Adrenal gland (tissue), 12 donors: ENCODE results near the gene UBE2K. TPM values are rescaled to one million over a fixed set of nuclear protein-coding genes. Genes with fewer than 3 reads are reported as not detected.

Source experiments
- DNase-seq, 7 donors: peaks; one replicate each; pipeline ENCODE4 v3.0.0-alpha.2; 2019 to 2020
- H3K27ac ChIP-seq, 5 donors: fragments of 200-600 bp; sonication (generic) in 4 of 5; 1 replicate in 3 of 5; 2 replicates in 2 of 5; pipeline versions ENCODE4 v1.5.1 to v1.8.0; 2016 to 2020; ENCODE audit warnings: mild to moderate bottlenecking in 1 of 5
- H3K27me3 ChIP-seq: fragments of 200-600 bp; 2 replicates; pipeline ENCODE4 v1.8.0; 2021
- H3K36me3 ChIP-seq, 2 donors: fragments of 200-600 bp; replicated peaks in 1 of 2; 1 replicate in 1 of 2; 2 replicates in 1 of 2; pipeline versions ENCODE4 v1.5.1 to v1.8.0; 2018 to 2022
- H3K4me1 ChIP-seq, 2 donors: fragments of 200-600 bp; replicated peaks in 1 of 2; 1 replicate in 1 of 2; 2 replicates in 1 of 2; pipeline versions ENCODE4 v1.5.1 to v1.8.0; 2018 to 2021
- H3K4me3 ChIP-seq, 4 donors: fragments of 200-600 bp; sonication (generic) in 3 of 4; one replicate each; pipeline ENCODE4 v1.5.1; 2016 to 2018
- H3K9me3 ChIP-seq, 3 donors: fragments of 200-600 bp; sonication (generic) in 1 of 3; replicated peaks in 1 of 3; 1 replicate in 2 of 3; 2 replicates in 1 of 3; pipeline versions ENCODE4 v1.5.1 to v1.8.0; 2016 to 2021
- CTCF ChIP-seq, 6 experiments: fragments of 450-650 bp in 4 of 6; fragments of 200-600 bp in 2 of 6; sonication (generic) in 1 of 6; IDR thresholded peaks; 1 replicate in 5 of 6; 2 replicates in 1 of 6; pipeline versions ENCODE4 v1.5.1 to v1.8.0; 2016 to 2021; ENCODE audit warnings: antibody characterized with exemption in 6 of 6, mild to moderate bottlenecking in 2 of 6, moderate library complexity in 1 of 6
- POLR2A ChIP-seq, 2 donors: fragments of 450-650 bp; IDR thresholded peaks; one replicate each; pipeline ENCODE4 v1.6.1; 2017; ENCODE audit warnings: antibody characterized with exemption in 2 of 2, mild to moderate bottlenecking in 2 of 2, moderate library complexity in 1 of 2
- WGBS, 4 donors: extraction: QIAGEN DNeasy Blood & Tissue Kit in 2 of 4; methylation state at CpG; one replicate each; pipeline versions ENCODE4 v1.1.5 to v1.1.7; 2013 to 2017; 5-methylcytosine and 5-hydroxymethylcytosine counted together
- intact Hi-C, 2 donors: fragments of 100-400 bp; cut with DNase I; formaldehyde crosslinking; loops; one replicate each; pipeline versions ENCODE4 v1.14.1 to v1.15.0; 2022 to 2023
- polyA plus RNA-seq, 3 donors: library from polyadenylated mRNA; stranded (reverse); fragments of 200-250 nt in 2 of 3; fragments of 350-450 nt in 1 of 3; fragmentation: Illumina TruSeq in 1 of 3; extraction: RNeasy Lipid Tissue Mini Kit (QIAGEN cat#74804) in 1 of 3; gene quantifications; one replicate each; pipeline ENCODE4 v1.2.3, GENCODE V29; 2013 to 2014
- total RNA-seq, 9 donors: library from RNA; depleted of rRNA in 4 of 9; stranded (reverse); fragments of >200 nt in 4 of 9; fragments of 120-200 nt in 1 of 9; fragmentation: NEBNext Ultra II Directional in 1 of 9; extraction: Animal tissue kit (Norgen Biotek cat#: 25700) in 1 of 9; gene quantifications; one replicate each; pipeline versions ENCODE4 v1.1.0 to v1.2.4, GENCODE V29; 2013 to 2023
- donor health status: healthy with polysubstance abuse.
- donor health status: Bipolar disorder and iron deficiency.
- donor health status: DM: yes; HTN: yes; CAD: no.
- donor health status: DM: no; HTN: no; CAD: no.
- donor health status: DM: no; HTN: no; CAD: no.
- donor health status: DM: yes; HTN: yes; CAD: no.

UBE2K gene
- total and polyA plus RNA-seq, 12 donors, result 17.9 to 146 (median 38.9) TPM

- Histone ChIP-seq H3K27ac (no peak overlapping the region), H3K4me3 (no peak overlapping the region), H3K4me1 (no peaks in the 10 kb centered on the region), H3K27me3 (no peaks in the 10 kb centered on the region), H3K36me3 (no peaks in the 10 kb centered on the region), H3K9me3 (no peaks in the 10 kb centered on the region)
- DNase-seq, result no peak
- 63 to 77% (median 71%) methylated on average over 2 of the region's 2 CpGs for WGBS, 4 donors
- intact Hi-C loops, result no loop called here
- no peak for TF ChIP-seq CTCF (IDR thresholded peaks at IDR 0.05)
- no peak for TF ChIP-seq POLR2A (IDR thresholded peaks at IDR 0.05)
Observed at GRCh38 chr4:39682138-39682537, 15.8 kb upstream of the UBE2K start.

- Histone ChIP-seq H3K36me3 (no peaks in the 10 kb centered on the region), H3K4me3 (no peak overlapping the region), H3K4me1 (no peaks in the 10 kb centered on the region), H3K9me3 (no peaks in the 10 kb centered on the region), H3K27ac (no peak overlapping the region), H3K27me3 (no peaks in the 10 kb centered on the region)
- intact Hi-C loops, result no loop called here
- no peak for TF ChIP-seq CTCF (IDR thresholded peaks at IDR 0.05)
- TF ChIP-seq POLR2A (IDR thresholded peaks at IDR 0.05), result no peak
- no peak for DNase-seq
- WGBS, 4 donors, result 0 to 32% (median 0%) methylated on average over 1 of the region's 1 CpG
Observed at GRCh38 chr4:39685990-39686389, 11.9 kb upstream of the UBE2K start.

GRCh38 chr4:39687014-39687413 lies 10.9 kb upstream of the UBE2K start:
- H3K27me3 ChIP-seq, result no peaks in the 10 kb centered on the region

DNA sequence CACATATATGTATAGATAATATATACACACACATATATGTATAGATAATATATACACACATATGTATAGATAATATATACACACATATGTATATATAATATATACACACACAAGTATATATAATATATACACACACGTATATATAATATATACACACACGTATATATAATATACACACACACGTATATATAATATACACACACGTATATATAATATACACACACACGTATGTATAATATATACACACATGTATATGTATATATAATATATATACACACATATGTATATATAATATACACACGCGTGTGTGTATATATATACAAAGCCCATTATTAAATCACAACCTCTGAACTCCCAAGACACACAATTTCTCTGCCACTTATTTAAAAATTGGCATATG lies 8.0 kb upstream of the UBE2K start:
- no peak for DNase-seq
- Histone ChIP-seq H3K27ac (no peak overlapping the region), H3K4me3 (no peak overlapping the region), H3K4me1 (no peaks in the 10 kb centered on the region), H3K27me3 (no peaks in the 10 kb centered on the region), H3K36me3 (no peaks in the 10 kb centered on the region), H3K9me3 (no peaks in the 10 kb centered on the region)
- intact Hi-C loops, result no loop called here
- 60 to 72% (median 66%) methylated on average over 7 of the region's 7 CpGs for WGBS, 4 donors
- TF ChIP-seq POLR2A (IDR thresholded peaks at IDR 0.05) (no peak), CTCF (IDR thresholded peaks at IDR 0.05) (no peak)

More at GRCh38 chr4:39687014-39687413, 10.9 kb upstream of the UBE2K start:
- Histone ChIP-seq H3K4me3 (no peak overlapping the region), H3K9me3 (no peaks in the 10 kb centered on the region), H3K27ac (no peak overlapping the region), H3K36me3 (no peaks in the 10 kb centered on the region), H3K4me1 (no peaks in the 10 kb centered on the region)
- no peak for DNase-seq
- TF ChIP-seq POLR2A (IDR thresholded peaks at IDR 0.05), result no peak
- no peak for TF ChIP-seq CTCF (IDR thresholded peaks at IDR 0.05)
- intact Hi-C loops, result no loop called here
